ENCODE data around the gene PPEF1.
"Not testable (repeated sequence)": the region's sequence is repeated elsewhere in the genome, so short reads cannot be mapped to it uniquely, and the experiment has no call there.

The PPEF1 gene

GRCh38 chrX:18702362-18703195 is 4.9 kb upstream of the PPEF1 start:
- DNase-seq (ENCODE audit: low read depth in 2 of 2): no peak

GRCh38 chrX:18709833-18710232 is 2.4 kb downstream of the PPEF1 start:
- DNase-seq (ENCODE audit: low read depth in 2 of 2): no peak

- no peak for DNase-seq (ENCODE audit: low read depth in 2 of 2)
Observed at GRCh38 chrX:18714910-18715309, 7.5 kb downstream of the PPEF1 start.

GRCh38 chrX:18719852-18720251 is 12.4 kb downstream of the PPEF1 start:
- DNase-seq (ENCODE audit: low read depth in 2 of 2): no peak

GRCh38 chrX:18721683-18722499 is 14.4 kb downstream of the PPEF1 start:
- DNase-seq (ENCODE audit: low read depth in 2 of 2): no peak

GRCh38 chrX:18722500-18723071 is 15.1 kb downstream of the PPEF1 start:
- no peak for DNase-seq (ENCODE audit: low read depth in 2 of 2)

GRCh38 chrX:18725310-18725943 is 18.0 kb downstream of the PPEF1 start:
- no peak for DNase-seq (ENCODE audit: low read depth in 2 of 2)

GRCh38 chrX:18733287-18733686 is 25.8 kb downstream of the PPEF1 start:
- DNase-seq (ENCODE audit: low read depth in 2 of 2): no peak

GRCh38 chrX:18739609-18740008 is 32.2 kb downstream of the PPEF1 start:
- not testable (repeated sequence) for DNase-seq (ENCODE audit: low read depth in 2 of 2)

- no peak for DNase-seq (ENCODE audit: low read depth in 2 of 2)
Observed at GRCh38 chrX:18748499-18748898, 41.1 kb downstream of the PPEF1 start.

GRCh38 chrX:18753631-18754030 is 46.2 kb downstream of the PPEF1 start:
- no peak for DNase-seq (ENCODE audit: low read depth in 2 of 2)

GRCh38 chrX:18755651-18756050 is 48.2 kb downstream of the PPEF1 start:
- no peak for DNase-seq (ENCODE audit: low read depth in 2 of 2)

- no peak for DNase-seq (ENCODE audit: low read depth in 2 of 2)
Observed at GRCh38 chrX:18757956-18758932, 50.8 kb downstream of the PPEF1 start.

- no peak for DNase-seq (ENCODE audit: low read depth in 2 of 2)
Observed at GRCh38 chrX:18761750-18762149, 54.3 kb downstream of the PPEF1 start.

GRCh38 chrX:18763106-18763505 is 55.7 kb downstream of the PPEF1 start:
- not testable (repeated sequence) for DNase-seq (ENCODE audit: low read depth in 2 of 2)

GRCh38 chrX:18769364-18769763 is 61.9 kb downstream of the PPEF1 start:
- DNase-seq (ENCODE audit: low read depth in 2 of 2): no peak

GRCh38 chrX:18769812-18770573 is 62.5 kb downstream of the PPEF1 start:
- no peak for DNase-seq (ENCODE audit: low read depth in 2 of 2)

GRCh38 chrX:18789916-18790315 is 82.5 kb downstream of the PPEF1 start:
- no peak for DNase-seq (ENCODE audit: low read depth in 2 of 2)

- no peak for DNase-seq (ENCODE audit: low read depth in 2 of 2)
Observed at GRCh38 chrX:18792828-18793227, 85.4 kb downstream of the PPEF1 start.

GRCh38 chrX:18793601-18794089 is 86.2 kb downstream of the PPEF1 start:
- DNase-seq (ENCODE audit: low read depth in 2 of 2): no peak
